Mucosa of descending colon (tissue), 3 donors: ENCODE measurements around the gene XDH. TPM values are rescaled to one million over a fixed set of nuclear protein-coding genes. Genes with fewer than 3 reads are reported as not detected.

Source experiments
- ATAC-seq: fragments of 200-7000 bp; cut with Tn5 transposase; one replicate; pipeline ENCODE4 v1.9.1; 2020; ENCODE audit warnings: mild to moderate bottlenecking, moderate library complexity
- DNase-seq, 3 donors: peaks; one replicate each; pipeline ENCODE4 v3.0.0-alpha.2; 2020
- H3K36me3 ChIP-seq: fragments of 200-600 bp; one replicate; pipeline ENCODE4 v1.8.0; 2021; ENCODE audit warnings: low read depth, mild to moderate bottlenecking
- H3K4me1 ChIP-seq: fragments of 200-600 bp; one replicate; pipeline ENCODE4 v1.8.0; 2021; ENCODE audit warnings: low read depth, mild to moderate bottlenecking
- H3K4me3 ChIP-seq: fragments of 200-600 bp; one replicate; pipeline ENCODE4 v1.8.0; 2021; ENCODE audit warnings: mild to moderate bottlenecking
- H3K9me3 ChIP-seq: fragments of 200-600 bp; one replicate; pipeline ENCODE4 v1.8.0; 2021; ENCODE audit warnings: mild to moderate bottlenecking
- intact Hi-C, 2 donors: fragments of 100-400 bp; cut with DNase I in 1 of 2; cut with micrococcal nuclease in 1 of 2; formaldehyde crosslinking; loops; one replicate each; pipeline versions ENCODE4 v1.11.0 to v1.11.1; 2022; cut with DNase I, micrococcal nuclease
- total RNA-seq, 3 donors: library from RNA; stranded (reverse); fragmentation: NEBNext Ultra II Directional in 2 of 3; extraction: Animal tissue kit (Norgen Biotek cat#: 25700) in 2 of 3; gene quantifications; one replicate each; pipeline versions ENCODE4 v1.2.1 to v1.2.4, GENCODE V29; 2021 to 2023
- TF ChIP-seq, protein P1 (sequence below): fragments of 200-600 bp; IDR thresholded peaks from one replicate; pipeline ENCODE4 v1.8.0; 2022; ENCODE audit warnings: antibody characterized with exemption, mild to moderate bottlenecking
- donor health status: DM: no; HTN: no; CAD: no; lungs with moderate emphysema.
- donor health status: DM: no; HTN: no; CAD: no.
- donor health status: DM: no; HTN: yes; CAD: no.

XDH gene
- total RNA-seq, 3 donors from 2014 or later, result 18.4 to 75.4 (median 40.7) TPM

DNA sequence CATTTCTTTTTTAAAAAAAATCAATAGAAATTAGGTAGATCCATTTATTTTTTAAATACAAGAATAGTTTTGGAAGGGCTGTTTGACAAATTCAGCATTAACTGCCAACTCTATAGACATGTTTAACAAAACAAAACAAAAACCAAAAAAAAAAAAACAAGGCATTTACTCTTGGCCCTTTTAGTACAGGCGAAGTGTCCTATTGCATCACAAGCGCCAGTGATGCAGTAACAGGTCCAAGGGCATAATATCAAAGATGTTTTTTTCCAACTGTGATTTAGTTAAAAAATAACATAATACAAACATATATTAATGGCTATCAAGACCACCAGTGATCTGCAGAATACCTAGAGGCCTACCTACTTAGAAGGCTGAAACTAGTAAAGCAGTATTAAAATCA, 55.3 kb downstream of the XDH start:
- ATAC-seq (no peak), DNase-seq (no peak)
- H3K9me3 ChIP-seq, result no peaks in the 10 kb centered on the region
- no peaks in the 10 kb centered on the region for H3K36me3 ChIP-seq
- TF ChIP-seq, protein P1, sequence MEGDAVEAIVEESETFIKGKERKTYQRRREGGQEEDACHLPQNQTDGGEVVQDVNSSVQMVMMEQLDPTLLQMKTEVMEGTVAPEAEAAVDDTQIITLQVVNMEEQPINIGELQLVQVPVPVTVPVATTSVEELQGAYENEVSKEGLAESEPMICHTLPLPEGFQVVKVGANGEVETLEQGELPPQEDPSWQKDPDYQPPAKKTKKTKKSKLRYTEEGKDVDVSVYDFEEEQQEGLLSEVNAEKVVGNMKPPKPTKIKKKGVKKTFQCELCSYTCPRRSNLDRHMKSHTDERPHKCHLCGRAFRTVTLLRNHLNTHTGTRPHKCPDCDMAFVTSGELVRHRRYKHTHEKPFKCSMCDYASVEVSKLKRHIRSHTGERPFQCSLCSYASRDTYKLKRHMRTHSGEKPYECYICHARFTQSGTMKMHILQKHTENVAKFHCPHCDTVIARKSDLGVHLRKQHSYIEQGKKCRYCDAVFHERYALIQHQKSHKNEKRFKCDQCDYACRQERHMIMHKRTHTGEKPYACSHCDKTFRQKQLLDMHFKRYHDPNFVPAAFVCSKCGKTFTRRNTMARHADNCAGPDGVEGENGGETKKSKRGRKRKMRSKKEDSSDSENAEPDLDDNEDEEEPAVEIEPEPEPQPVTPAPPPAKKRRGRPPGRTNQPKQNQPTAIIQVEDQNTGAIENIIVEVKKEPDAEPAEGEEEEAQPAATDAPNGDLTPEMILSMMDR, result no peak
- intact Hi-C loops, result no loop called here
- no peak overlapping the region for H3K4me3 ChIP-seq
- no peaks in the 10 kb centered on the region for H3K4me1 ChIP-seq

DNA sequence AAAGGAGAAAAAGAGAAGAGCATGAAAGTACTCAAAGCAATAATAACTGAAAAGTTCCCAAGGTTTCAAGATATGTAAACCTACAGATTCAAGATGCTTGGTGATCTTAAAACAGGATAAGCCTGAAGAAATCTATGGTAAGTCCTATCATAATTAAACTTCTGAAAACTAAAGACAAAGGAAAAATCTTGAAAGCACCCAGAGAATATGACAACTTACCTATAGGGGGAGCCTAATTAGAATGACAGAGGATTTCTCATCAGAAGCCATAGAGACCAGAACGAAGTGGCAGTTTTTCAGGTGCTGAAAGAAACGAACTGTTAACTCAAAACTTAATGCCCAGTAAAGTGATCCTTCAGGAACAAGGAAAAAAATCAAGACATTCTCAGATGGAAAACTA, 59.7 kb downstream of the XDH start:
- intact Hi-C loops, result no loop called here
- H3K4me1 ChIP-seq, result no peaks in the 10 kb centered on the region
- no peaks in the 10 kb centered on the region for H3K9me3 ChIP-seq
- ATAC-seq, result no peak
- no peaks in the 10 kb centered on the region for H3K36me3 ChIP-seq
- DNase-seq, result no peak
- no peak overlapping the region for H3K4me3 ChIP-seq
- TF ChIP-seq, protein P1, result no peak

DNA sequence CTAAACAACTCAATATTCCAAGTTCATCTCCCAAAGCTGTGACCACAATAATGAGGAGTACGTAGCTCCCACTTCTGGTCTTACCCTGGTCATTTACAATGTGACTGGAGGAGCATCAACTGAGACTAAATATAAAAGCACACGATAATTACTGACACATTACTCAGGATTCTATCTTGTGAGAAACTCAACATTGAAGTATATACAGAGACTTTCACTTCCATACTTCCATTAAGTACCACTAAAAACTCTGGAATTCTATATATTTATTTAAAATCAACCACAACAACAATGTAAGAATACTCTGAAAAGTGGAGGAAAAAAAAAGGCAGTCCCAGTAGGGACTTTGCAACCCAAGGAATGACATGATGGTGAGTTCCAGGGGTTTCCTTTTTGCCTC, 61.4 kb downstream of the XDH start:
- Histone ChIP-seq H3K4me3 (no peak overlapping the region), H3K4me1 (no peaks in the 10 kb centered on the region), H3K9me3 (no peaks in the 10 kb centered on the region), H3K36me3 (no peaks in the 10 kb centered on the region)
- DNase-seq, result no peak
- TF ChIP-seq, protein P1, result no peak
- intact Hi-C loops, result no loop called here
- no peak for ATAC-seq

DNA sequence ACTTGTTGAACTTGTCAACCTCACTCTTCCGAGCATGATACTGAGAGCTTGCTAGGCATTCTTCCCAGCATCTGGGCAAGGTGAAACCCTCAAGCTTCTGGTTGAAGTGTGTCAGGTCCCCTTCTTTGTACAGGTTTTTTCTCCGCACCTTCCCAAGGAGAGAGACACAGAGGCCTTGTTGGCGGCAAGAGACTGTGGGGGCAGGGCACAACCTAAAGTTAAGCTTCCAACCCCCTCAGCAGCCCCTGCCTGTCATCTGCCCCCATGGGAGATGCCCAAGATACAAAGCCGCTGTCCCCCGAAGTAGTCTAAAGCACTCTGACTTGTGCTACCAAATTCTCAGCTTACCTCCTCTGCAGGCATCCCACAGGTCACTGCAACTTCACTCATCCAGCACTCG, 64.9 kb downstream of the XDH start:
- H3K4me3 ChIP-seq, result no peak overlapping the region
- intact Hi-C loops, result no loop called here
- no peak for ATAC-seq

DNA sequence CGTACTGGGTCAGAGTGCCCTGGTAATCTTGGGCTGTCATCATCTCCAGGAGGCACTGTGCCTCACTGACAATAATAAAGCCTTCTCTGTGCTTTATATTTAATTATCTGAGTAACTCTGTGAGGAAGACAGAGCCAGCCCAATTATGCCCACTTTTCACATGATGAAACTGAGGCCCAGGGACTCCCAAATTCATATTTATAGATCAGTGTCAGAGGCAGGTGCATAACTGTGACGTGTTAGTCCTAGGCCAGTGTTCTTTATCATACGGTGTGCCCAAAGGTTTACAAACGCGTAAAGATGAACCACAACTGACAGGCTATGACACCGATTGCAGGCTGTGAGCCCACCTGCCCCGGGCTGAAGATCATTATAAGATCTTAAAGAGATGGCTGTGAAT, 65.4 kb downstream of the XDH start:
- H3K4me1 ChIP-seq, result no peaks in the 10 kb centered on the region
- no peaks in the 10 kb centered on the region for H3K36me3 ChIP-seq
- DNase-seq (no peak), ATAC-seq (no peak)
- H3K4me3 ChIP-seq, result no peak overlapping the region
- intact Hi-C loops, result no loop called here
- no peaks in the 10 kb centered on the region for H3K9me3 ChIP-seq
- TF ChIP-seq, protein P1, result no peak

More for the DNA sequence above, 64.9 kb downstream of the XDH start:
- no peaks in the 10 kb centered on the region for H3K9me3 ChIP-seq
- TF ChIP-seq, protein P1, result no peak
- no peaks in the 10 kb centered on the region for H3K36me3 ChIP-seq
- no peaks in the 10 kb centered on the region for H3K4me1 ChIP-seq
- DNase-seq, result no peak

DNA sequence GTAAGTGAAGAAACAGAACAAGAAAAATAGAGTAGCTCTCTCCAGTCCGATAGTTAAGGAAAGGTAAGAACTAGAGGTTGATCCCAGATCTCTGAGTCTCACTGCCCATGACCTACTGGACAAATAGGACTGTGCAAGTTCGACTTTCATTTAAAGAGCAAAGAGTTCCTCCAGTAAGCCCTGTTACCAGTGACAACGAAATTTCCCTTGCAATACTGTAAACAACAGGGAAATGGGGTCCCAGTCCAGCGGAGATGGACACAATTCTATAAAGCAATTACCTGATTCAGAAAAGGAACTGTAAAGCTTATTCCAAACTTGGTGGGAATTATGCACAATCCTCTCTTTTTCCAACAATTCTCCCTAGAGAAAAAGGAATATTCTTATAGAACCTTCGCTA, 65.9 kb downstream of the XDH start:
- Histone ChIP-seq H3K9me3 (no peaks in the 10 kb centered on the region), H3K4me3 (no peak overlapping the region), H3K4me1 (no peaks in the 10 kb centered on the region), H3K36me3 (no peaks in the 10 kb centered on the region)
- DNase-seq (no peak), ATAC-seq (no peak)
- intact Hi-C loops, result no loop called here
- TF ChIP-seq, protein P1, result no peak
